ENCODE measurements around the gene SLAMF6.
"Not testable (repeated sequence)": the region's sequence is repeated elsewhere in the genome, so short reads cannot be mapped to it uniquely, and the experiment has no call there.

The SLAMF6 gene

DNA sequence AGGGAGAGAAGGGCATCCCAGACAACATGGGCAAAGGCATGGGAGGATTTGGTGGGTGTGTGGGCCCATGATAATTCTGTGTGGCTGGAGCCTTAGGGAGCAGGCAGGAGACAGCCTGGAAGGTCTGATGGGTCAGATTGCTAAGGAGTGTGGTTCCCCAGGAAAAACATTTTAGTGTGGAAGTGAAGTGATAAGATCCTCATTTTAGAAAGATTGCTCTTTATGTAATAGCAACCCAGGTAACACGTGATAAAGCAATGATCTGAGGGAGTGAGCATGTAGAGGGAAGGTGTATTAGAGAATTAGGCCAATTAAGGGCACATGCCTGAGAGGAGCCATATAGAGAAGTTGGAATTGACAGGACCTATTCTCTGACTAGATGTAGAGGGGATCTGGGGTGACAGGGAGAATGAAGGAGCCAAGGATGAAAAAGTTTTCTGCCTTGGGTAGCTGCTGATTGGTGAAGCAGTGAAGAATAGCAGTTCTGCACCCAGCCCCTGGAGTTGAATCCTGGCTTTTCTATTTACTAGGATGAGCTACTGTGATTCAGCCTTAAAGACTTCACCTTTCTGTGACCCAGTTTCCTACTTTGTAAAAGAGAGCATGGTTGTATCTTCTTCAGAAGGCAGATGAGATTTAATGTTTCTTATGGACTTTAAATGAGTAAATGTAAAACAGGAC is 18.7 kb upstream of the SLAMF6 start:
- no peak for DNase-seq

DNA sequence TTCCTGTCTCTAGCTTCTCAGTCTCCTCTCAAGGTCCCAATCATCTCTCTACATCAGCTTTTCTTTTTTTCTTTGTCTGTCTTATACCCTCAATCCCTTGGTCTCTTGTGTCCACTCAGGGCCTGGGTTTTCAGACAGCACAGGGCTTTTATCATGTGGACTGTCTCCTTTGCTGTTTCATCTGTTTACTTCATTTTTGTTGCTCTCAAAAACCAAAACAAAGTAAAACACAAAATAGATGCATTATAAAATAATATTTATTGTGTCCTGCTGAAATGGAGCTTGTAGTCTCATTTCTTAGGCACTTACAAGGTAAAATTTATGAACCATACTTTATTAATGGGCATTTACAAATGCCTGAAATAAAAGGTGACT is 17.8 kb upstream of the SLAMF6 start:
- no peak for DNase-seq

DNA sequence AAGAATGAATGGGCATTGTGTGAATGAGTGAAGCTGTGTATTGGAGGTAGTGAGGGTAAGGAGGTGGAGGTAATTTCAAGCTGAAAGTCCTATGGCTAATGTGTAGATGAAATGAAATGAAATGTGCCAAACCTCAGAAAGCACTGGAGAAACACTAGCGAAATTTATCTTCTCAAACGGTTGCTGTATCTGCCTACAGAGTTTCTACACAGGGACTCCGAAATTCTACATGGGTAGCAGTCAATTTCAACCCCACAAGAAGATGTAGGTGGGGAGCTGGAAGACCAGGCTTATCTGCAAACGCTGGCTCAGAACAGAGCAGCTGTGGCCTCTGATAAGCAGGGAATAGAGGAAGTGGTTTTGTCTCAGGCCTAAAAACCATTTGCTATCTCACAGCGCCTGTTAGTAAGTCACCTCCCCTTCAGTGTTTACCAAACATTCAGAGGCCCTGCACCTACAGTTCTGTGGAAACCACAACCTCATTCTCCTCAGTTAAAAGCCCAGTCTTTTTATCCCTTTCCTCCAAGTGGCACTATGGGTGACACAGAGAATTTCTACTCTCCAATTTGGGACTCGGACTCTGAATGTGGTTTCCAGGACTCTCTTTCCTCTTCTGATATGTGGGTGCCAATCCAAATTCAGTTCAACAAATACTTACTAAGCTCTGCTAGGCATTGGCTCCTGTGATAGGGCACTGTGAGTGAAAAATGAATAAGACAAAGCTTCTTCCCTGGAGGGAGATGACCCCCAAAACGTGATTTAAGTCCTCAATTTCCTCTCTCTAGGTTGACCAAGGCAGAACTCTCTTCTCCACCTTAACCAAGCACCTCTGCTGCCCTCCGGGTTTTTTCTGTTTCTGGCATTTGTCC is 17.2 kb upstream of the SLAMF6 start:
- no peak for DNase-seq

DNA sequence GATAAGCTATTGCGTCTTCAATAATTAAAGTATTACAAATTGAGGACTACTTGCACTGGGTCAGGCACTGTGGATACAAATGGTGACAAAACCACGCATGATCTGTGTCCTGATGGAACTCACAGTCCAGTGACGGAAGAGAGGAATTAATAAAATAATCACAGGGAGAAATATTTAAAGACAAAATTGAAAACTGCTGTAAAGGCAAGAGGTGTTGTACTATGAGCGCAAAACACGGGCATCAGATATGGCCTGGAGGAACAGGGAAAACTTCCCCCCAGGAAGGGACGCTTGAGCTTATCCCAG is 16.6 kb upstream of the SLAMF6 start:
- DNase-seq: no peak

DNA sequence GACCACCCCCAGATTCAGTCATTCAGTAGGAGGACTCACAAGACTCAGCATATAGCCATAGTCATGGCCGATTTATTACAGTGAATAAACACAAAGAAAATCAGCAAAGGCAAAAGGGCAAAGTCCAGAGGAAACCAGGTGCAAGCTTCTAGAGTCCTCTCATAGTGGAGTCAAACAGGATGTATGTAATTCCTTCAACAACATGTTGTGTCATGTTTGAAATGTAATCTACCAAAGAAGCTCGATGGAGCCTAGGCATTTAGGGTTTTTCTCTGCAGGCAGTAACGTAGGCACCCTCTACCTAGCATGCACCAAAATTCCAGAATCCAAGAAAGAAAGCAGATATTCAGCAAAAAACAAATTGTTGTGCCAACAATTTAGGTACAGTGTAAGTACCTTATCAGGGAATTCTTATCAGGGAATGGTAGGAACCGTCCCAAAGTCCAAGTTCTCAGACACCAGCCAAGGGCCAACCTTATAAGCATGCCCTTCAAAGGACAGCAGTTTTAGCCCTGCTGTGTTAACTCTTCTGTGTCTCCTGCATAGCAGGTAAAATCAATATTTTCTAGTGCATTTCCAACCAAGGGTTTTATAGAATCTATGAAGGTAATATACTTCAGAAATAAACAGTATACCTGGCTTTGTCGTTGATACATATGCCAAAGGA is 16.1 kb upstream of the SLAMF6 start:
- no peak for DNase-seq

DNA sequence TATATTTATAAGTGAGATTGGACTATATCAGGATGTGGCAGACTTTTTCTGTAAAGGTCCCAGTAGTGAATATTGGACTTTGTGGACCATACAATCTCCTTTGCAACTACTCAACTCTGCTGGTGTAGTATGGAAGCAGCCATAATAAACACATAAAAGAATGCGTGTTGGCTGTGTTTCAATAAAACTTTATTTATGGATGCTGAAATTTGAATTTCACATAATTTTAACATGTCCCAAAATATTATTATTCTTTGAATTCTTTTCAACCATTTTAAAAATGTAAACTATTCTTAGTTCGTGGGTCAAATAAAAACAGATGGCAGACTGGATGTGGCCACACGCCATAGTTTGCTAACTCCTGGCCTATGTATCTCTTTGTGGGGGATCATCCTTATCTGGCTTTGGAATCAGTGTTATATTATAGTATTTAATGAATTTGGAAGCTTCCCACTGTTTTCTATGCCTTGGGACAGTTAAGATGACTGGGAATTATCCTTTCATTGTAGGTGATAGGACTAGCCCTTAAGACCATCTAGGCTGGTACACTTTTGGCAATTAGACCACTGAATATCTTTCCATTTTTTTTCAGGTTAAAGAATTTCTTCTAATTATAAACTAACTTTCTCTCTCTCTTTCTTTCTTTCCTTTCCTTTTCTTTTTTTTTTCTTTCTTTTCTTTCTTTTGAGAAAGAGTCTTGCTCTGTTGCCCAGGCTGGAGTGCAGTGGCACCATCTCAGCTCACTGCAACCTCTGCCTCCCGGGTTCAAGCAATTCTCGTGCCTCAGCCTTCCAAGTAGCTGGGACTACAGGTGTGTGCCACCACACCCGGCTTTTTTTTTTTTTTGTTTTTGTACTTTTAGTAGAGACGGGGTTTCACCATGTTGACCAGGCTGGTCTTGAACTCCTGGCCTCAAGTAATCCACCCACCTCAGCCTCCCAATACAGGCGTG is 14.9 kb upstream of the SLAMF6 start:
- no peak for DNase-seq

DNA sequence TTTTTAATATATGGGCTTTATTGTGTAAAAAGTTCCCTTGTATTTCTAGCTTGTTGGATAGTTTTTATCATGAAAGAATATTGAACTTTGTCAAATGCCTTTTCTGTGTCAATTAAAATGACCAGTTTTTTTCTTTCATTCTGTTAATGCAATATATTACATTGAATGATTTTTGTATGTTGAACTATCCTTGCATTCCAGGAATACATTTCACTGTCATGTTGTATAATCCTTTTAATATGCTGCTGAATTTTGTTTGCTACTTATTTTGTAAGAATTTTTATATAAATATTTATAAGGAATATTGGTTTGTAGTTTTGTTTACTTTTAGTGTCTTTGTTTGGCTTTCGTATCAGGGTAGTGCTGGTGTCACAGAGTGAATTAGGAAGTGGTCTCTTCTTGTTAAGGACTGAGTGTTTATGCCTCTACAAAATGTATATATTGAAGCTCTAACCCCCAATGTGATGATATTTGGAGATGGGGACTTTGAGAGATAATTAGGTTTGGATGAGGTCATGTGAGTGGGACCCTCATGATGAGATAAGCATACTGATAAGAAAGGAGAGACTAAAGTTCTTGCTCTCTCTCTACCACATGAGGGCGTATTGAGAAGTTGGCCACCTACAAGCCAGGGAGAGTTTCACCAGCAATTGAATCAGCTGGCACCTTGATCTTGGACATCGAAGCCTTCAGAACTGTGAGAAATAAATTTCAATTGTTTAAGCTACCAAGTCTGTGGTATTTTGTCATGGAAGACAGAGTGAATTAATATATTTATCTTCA is 12.0 kb upstream of the SLAMF6 start:
- no peak for DNase-seq

DNA sequence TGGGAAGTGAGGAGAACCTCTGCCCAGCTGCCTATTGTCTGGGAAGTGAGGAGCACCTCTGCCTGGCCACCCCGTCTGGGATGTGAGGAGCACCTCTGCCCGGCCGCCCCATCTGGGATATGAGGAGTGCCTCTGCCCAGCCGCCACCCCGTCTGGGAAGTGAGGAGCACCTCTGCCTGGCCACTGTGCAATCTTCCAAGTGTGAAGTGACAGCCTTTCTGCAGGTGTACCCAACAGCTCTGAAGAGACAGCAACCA is 9.4 kb upstream of the SLAMF6 start:
- not testable (repeated sequence) for DNase-seq

DNA sequence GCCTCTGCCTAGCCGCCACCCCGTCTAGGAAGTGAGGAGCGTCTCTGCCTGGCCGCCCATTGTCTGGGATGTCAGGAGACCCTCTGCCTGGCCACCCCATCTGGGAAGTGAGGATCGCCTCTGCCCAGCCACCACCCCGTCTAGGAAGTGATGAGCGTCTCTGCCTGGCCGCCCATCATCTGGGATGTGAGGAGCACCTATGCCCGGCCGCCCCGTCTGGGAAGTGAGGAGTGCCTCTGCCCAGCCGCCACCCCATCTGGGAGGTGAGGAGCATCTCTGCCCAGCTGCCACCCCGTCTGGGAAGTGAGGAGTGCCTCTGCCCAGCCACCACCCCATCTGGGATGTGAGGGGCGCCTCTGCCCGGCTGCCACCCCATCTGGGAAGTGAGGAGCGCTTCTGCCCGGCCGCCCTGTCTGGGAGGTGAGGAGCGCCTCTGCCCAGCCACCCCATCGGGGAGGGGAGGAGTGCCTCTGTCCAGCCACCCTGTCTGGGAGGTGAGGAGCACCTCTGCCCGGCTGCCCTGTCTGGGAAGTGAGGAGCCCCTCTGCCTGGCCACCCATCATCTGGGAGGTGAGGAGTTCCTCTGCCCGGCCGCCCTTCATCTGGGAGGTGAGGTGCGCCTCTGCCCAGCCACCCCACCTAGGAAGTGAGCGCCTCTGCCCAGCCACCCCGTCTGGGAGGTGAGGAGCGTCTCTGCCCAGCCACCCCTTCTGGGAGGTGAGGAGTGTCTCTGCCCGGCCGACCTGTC is 8.9 kb upstream of the SLAMF6 start:
- not testable (repeated sequence) for DNase-seq

DNA sequence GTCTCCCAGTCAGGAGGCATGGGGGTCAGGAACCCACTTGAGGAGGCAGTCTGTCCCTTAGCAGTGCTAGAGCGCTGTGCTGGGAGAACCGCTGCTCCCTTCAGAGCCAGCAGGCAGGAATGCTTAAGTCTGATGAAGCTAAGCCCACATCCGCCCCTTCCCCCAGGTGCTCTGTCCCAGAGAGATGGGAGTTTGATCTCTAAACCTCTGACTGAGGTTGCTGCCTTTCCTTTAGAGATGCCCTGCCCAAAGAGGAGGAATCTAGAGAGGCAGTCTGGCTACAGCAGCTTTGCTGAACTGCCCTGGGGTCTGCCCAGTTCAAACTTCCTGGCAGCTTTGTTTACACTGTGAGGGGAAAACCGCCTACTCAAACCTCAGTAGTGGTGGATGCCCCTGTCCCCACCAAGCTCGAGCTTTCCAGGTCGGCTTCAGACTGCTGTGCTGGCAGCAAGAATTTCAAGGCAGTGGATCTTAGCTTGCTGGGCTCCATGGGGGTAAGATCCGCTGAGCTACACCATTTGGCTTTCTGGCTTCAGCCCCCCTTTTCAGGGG is 6.4 kb upstream of the SLAMF6 start:
- not testable (repeated sequence) for DNase-seq

DNA sequence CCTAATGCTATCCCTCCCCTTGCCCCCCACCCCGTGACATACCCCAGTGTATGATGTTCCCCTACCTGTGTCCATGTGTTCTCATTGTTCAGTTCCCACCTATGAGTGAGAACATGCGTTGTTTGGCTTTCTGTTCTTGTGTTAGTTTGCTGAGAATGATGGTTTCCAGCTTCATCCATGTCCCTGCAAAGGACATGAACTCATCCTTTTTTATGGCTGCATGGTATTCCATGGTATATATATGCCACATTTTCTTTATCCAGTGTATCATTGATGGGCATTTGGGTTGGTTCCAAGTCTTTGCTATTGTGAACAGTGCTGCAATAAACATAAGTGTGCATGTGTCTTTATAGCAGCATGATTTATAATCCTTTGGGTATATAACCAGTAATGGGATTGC is 734 bp upstream of the SLAMF6 start:
- not testable (repeated sequence) for DNase-seq

DNA sequence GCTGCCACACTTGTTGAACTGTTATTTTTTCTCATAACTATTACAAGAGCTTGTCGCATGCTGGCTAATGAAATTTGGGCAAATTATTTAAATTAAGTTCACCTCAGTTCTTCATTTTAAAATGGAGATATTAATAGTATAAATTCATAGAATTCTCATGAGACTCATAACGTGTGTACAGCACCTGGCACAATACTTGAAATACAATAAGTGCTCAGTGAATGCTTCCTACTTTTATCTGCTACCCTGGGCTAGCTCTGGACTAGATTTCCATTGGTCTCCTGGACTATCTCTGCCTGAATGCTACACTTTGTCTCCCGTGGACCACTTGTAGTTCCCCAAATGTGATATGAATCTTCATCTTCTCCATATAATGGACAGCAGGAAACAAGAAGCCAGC is 919 bp downstream of the SLAMF6 start:
- no peak for DNase-seq

DNA sequence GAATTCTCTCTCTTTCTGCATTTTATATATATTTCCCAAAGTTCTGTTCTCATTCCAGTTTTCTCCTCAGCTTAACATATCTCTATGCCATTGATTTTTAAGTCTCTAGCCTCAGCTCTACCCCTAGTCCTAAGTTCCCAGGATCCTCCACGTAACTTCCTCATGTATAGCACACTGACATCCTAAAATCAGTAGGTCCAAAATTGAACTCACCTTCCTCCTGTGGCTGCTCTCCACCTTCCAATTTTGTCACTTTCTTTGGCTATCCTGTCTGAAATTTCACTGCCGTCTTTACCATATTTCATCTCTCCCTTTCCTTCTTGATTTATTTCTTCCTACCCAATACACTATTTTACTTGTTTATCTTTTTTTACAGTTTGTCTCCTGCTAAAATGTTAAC is 1.5 kb downstream of the SLAMF6 start:
- DNase-seq: no peak

DNA sequence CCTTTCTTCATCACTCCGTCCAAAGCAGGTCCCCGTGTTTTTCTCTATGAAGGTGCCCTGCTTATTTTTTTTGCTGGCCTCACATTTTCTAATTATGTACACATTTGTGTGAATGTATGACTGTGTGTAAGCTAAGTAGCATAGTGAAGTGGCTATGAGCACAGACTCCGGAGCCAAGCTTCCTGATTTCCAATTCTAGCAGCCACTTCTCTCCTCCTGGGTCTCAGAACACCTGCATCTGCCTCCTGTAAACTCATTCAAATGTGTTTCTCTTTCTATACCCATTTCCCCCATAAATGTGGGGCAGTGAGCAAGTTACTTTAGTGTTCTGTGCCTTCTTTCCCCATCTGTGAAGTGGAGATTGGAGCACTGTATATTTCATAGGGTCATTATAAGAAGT is 2.1 kb downstream of the SLAMF6 start:
- no peak for DNase-seq

DNA sequence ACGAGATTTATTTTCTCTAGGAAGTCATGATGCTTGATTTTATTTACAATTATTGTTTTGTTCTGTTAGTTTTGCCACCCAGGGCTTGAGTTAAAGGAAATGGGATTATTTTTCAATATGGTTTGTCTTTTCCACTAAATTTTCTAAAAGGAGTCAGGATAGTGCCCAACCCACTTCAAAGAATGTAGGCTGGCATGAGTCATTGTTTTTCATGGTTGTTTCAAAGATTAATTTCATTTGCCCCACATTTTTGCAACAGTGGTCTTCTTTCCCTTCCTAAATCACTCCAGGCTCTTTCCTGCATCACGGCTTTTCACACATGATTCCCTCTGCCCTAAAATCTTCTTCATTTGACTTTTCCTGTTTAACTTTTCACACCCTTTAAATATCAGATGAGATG is 2.5 kb downstream of the SLAMF6 start:
- no peak for DNase-seq

DNA sequence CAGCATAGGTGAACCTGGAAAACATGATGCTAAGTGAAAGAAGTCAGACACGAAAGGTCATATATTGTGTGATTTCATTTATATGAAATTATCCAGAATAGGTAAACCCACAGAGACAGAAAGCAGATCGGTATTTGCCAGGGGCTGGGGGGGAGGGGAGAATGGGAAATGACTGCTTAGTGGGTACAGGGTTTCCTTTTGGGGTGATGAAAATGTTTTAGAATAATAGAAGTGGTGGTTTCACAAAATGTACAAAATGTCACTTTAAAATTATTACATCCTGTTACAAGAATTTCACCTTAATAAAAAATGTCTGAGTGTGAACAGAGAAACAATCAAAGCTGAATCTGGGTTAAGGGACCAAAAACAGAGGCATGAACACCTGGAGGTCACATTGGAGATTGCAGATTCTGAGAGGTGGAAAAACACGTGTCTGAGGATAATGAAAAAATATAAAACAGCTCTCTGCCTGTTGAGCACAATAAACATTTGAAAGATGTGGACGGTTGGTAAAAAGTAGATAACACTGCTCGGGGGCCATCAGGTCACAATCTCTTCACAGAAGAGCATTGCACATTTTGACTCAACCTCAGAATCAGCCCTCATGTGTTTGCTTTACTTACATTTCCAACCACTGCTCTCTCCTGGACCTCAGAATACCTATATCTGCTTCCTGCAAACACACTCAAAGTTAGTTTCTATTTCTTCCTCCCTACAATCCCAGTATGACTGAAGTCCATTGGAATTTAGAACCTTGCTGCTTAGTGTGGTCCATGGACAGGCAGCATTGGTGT is 3.2 kb downstream of the SLAMF6 start:
- no peak for DNase-seq

DNA sequence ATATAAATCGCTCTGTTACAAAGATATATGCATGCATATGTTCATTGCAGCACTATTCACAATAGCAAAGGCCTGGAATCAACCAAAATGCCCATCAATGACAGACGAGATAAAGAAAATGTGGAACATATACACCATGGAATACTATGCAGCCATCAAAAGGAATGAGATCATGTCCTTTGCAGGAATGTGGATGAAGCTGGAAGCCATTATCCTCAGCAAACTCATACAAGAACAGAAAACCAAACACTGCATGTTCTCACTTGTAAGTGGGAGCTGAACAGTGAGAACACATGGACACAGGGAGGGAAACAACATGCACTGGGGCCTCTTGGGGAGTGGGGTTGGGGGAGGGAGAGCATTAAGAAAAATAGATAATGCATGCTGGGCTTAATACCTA is 5.5 kb downstream of the SLAMF6 start:
- not testable (repeated sequence) for DNase-seq

DNA sequence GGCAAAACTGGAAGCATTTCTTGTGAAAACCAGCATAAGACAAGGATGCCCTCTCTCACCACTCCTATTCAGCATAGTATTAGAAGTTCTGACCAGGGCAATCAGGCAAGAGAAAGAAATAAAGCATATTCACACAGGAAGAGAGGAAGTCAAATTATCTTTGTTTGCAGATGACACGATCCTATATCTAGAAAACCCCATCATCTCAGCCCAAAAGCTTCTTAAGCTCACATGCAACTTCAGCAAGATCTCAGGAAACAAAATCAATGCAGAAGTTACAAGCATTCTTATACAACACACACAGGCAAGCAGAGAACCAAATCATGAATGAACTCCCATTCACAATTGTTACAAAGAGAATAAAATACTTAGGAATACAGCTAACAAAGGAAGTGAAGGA is 7.1 kb downstream of the SLAMF6 start:
- not testable (repeated sequence) for DNase-seq

DNA sequence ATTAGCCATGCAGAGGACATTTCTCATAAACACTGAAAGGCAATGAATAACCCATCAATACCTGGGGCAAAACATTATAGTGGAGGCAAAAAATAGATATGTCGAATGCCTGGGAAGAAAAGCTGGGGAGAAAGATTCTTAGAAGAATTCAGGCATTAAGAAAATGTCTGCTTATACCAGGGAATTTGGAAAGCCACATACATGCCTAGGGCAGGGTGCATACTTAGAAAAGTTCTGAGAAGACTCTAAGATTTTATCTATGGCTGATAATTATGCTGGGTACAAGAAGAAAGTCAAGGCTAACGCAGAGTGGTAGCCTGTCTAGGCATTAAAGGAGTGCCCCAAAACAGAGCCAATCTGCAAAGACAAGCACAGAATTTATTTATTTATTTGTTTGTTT is 18.4 kb downstream of the SLAMF6 start:
- DNase-seq: no peak

DNA sequence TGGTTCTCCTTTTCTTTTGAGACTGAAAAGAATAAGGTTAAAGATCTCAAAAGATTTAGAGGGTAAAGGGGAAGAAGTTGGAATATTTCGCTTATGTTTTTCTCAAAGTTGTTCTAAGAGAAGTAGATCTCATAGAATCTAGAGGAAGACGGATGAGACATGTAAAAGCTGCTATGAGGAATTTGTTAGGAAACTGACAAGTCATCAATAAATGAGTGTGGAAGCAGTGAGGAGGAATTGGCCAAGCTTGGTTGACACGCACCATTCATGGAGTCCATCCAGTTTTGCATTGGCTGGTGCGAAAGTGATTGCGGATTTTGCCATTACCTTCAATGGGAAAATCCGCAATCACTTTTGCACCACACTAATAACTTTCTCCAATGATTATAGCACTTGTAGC is 20.0 kb downstream of the SLAMF6 start:
- DNase-seq: no peak

Measured in fibroblast of upper back skin (primary cell).